GM19023 (cell line): ENCODE data around the gene PEF1.
"Not testable (repeated sequence)": the region's sequence is repeated elsewhere in the genome, so short reads cannot be mapped to it uniquely, and the experiment has no call there.

ENCODE experiments used
- ATAC-seq: cut with Tn5 transposase; IDR thresholded peaks from one replicate; pipeline ENCODE4 v1.9.1; 2021; ENCODE audit warnings: mild to moderate bottlenecking, moderate library complexity; ENCODE audit not compliant: unreplicated experiment

Gene PEF1

GRCh38 chr1:31615939-31616338 is 28.7 kb downstream of the PEF1 start:
- no peak for ATAC-seq

- ATAC-seq, result no peak
Measured at GRCh38 chr1:31615414-31615813, 29.3 kb downstream of the PEF1 start.

- ATAC-seq, result no peak
Measured at GRCh38 chr1:31614414-31615005, 30.2 kb downstream of the PEF1 start.

- ATAC-seq, result no peak
Measured at GRCh38 chr1:31609514-31610118, 35.1 kb downstream of the PEF1 start.

GRCh38 chr1:31607360-31607759 is 37.3 kb downstream of the PEF1 start:
- ATAC-seq, result no peak

GRCh38 chr1:31605908-31606427 is 38.7 kb downstream of the PEF1 start:
- peak; percentile 76 for ATAC-seq

GRCh38 chr1:31602081-31602480 is 42.6 kb downstream of the PEF1 start:
- ATAC-seq, result no peak

GRCh38 chr1:31600641-31601040 is 44.0 kb downstream of the PEF1 start:
- no peak for ATAC-seq

- ATAC-seq, result no peak
Measured at GRCh38 chr1:31598980-31599379, 45.7 kb downstream of the PEF1 start.

- no peak for ATAC-seq
Measured at GRCh38 chr1:31596737-31597097, 48.0 kb downstream of the PEF1 start.

- no peak for ATAC-seq
Measured at GRCh38 chr1:31595836-31596736, 48.6 kb downstream of the PEF1 start.

GRCh38 chr1:31593770-31594632 is 50.7 kb downstream of the PEF1 start:
- ATAC-seq, result peak; percentile 54

- no peak for ATAC-seq
Measured at GRCh38 chr1:31593136-31593665, 51.5 kb downstream of the PEF1 start.

GRCh38 chr1:31592132-31592531 is 52.5 kb downstream of the PEF1 start:
- ATAC-seq, result no peak

GRCh38 chr1:31591425-31592093 is 53.1 kb downstream of the PEF1 start:
- no peak for ATAC-seq

- ATAC-seq, result no peak
Measured at GRCh38 chr1:31588751-31589515, 55.7 kb downstream of the PEF1 start.

GRCh38 chr1:31587720-31588423 is 56.8 kb downstream of the PEF1 start:
- no peak for ATAC-seq

- ATAC-seq, result not testable (repeated sequence)
Measured at GRCh38 chr1:31587328-31587699, 57.4 kb downstream of the PEF1 start.
